ENCODE results near the gene HRH2.
"Not testable (repeated sequence)": the region's sequence is repeated elsewhere in the genome, so short reads cannot be mapped to it uniquely, and the experiment has no call there.

The HRH2 gene

DNA sequence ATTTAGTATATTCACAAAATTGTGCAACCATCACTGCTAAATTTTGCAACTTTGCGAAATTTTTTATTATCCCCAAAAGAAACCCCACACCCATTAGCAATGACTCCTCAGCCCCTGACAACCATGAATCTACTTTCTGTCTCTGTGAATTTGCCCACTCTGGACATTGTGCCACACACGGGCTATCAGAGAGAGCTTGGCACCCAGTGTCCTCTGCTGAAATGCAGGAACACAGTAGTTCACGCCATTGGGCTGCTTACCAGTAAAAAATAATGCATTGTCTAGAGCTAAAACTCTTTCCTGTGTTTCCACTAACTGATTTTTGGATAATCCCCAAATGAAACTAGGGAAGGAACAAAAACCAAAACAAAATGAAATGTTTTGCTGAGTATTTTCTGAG lies 60.0 kb downstream of the HRH2 start:
- no peak for DNase-seq

DNA sequence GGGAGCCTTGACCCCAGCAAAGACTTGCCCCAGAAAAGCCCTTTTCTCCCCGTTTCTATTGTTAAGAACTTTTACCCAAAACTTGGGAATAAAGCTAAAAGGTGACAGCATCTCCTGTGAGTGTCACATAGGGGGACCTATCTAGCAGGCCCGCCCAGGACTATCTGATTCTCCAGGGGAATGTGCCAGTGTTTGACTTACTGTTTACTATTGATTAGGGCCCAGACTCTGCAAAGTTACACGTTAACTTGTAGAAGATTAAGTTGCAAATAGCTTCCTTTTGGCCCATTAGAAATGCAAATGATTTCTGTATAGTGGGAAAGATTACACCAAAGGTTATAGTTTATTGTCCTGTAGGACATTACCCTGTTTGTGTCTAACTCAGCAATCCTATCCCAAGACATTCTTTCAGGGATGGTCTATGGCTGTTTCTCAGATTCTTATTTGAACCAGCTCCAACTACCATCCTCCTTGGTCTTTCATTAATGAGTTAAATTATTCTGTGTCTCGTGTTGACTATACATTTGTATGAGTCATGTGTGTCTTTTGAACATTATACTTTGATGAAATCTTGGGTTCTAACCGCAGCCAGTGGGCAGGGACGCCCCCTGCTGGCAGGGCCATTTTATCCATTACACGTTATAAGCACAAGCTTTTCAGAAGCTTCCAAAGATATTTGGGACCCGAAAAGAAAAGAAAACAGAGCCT lies 60.7 kb downstream of the HRH2 start:
- peak; percentile 52 for DNase-seq

GRCh38 chr5:175719109-175719432 lies 61.2 kb downstream of the HRH2 start:
- not testable (repeated sequence) for DNase-seq

GRCh38 chr5:175724314-175725275 lies 66.7 kb downstream of the HRH2 start:
- no peak for DNase-seq

DNA sequence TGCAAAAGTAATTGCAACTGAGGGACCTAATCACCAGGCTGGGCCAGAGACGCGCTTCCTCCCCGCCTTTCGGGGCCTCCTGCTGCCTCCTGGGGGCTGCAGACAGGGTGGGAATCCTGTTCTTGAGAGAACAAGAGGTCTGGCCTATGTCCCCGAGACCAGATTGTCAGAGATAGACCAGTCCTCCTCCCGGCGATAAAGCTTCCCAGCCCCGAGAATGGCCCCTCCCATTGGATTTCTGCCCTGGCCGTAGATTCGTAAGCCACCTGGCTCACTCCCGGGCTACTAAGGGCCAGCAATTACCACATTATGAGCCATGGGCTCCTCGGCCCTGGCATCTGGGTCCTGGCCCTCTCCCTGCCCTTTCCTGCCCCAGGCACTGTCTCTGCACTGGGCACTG lies 70.4 kb downstream of the HRH2 start:
- no peak for DNase-seq

- no peak for DNase-seq
Observed at GRCh38 chr5:175728885-175729828, 71.3 kb downstream of the HRH2 start.

DNA sequence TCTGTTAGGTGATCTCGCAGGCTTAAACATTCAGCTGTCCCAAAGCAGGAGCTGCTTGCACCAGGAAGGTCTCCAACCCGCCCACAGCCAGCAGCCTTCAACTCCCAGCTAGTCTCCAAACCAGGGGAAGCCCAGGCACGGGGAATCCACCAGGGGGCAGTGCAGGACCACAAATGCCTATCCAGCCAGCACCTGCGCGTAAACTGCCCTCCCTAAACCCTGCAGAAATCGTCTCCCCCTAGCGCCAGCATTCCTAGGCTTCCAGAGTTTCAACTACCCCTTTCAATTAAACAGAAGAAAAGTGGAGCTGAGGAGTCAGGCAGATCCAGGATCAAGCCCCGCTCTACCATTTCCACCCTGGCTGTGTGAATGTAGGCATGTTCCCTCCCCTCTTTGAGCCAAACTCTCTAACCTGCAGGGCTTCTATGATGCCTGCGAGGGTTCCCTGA lies 72.0 kb downstream of the HRH2 start:
- peak; percentile 84 for DNase-seq

DNA sequence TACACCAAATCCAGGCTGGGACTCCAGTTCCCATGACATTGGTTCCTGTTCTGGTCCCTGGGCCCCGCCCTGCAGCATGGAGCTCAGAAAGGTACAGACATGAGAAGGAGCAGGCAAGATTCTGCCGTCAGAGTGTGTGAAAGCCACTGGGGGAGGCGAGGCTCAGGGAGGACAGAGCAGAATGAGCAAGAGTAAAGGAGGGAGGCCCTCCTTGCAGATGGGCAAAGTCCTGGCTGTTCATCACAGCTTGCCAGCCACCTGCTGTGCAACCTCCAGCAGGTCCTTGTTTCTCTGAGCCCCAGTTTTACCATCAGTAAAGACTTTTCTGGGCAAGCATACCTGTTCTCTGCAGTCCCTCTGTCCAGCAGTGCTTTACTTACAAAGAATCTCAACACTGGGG lies 73.3 kb downstream of the HRH2 start:
- DNase-seq = no peak

- DNase-seq = no peak
Observed at GRCh38 chr5:175731756-175732465, 74.0 kb downstream of the HRH2 start.

GRCh38 chr5:175733017-175733416 lies 75.1 kb downstream of the HRH2 start:
- no peak for DNase-seq

- DNase-seq = no peak
Observed at GRCh38 chr5:175734016-175734415, 76.1 kb downstream of the HRH2 start.

GRCh38 chr5:175734501-175734900 lies 76.6 kb downstream of the HRH2 start:
- DNase-seq = no peak

- DNase-seq = no peak
Observed at GRCh38 chr5:175735701-175736100, 77.8 kb downstream of the HRH2 start.

GRCh38 chr5:175736652-175737051 lies 78.8 kb downstream of the HRH2 start:
- DNase-seq = no peak

GRCh38 chr5:175737481-175737880 lies 79.6 kb downstream of the HRH2 start:
- no peak for DNase-seq

DNA sequence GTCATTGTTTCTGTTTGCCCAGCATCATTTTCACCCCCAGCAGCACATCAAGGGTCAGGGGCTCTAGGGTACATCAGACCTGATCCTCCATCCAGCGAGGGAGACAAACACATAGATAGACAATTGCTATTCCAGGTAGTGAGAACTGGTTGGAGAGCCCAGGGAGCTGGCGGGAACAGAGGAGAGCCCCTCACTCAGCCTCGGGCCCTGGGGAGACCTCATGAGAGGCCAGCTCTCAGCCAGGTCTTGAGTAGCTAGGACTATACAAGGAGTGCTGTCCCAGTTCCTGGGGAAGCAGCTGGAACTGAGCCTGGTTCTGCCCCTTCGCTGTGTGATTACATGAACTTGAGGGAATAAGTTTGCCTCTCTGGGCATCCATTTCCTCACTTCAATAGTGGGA lies 80.3 kb downstream of the HRH2 start:
- no peak for DNase-seq

DNA sequence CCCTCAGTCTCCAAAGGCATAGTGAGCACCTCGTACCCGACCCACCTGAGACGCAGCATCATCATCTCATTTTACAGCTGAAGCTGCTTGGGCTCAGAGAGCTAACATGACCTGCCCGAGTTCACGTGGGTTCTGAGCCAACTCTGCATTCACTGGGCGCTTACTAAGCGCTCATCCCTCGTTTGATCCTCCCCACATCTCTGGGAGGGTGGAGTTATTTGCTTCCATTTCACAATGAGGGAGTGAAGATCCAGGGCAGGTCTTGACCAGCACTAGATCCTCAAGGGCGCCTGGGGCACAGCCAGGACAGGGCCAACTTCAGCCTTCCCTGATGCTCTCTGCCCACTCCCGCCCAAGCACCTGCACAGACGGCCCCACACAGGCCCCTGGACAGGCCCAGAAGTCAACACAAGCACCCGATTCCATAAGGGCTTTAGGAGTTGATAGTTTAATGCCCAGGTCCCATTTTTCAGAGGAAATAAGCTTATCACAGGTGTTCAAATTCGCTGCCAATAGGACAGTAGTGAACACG lies 80.8 kb downstream of the HRH2 start:
- DNase-seq = no peak

DNA sequence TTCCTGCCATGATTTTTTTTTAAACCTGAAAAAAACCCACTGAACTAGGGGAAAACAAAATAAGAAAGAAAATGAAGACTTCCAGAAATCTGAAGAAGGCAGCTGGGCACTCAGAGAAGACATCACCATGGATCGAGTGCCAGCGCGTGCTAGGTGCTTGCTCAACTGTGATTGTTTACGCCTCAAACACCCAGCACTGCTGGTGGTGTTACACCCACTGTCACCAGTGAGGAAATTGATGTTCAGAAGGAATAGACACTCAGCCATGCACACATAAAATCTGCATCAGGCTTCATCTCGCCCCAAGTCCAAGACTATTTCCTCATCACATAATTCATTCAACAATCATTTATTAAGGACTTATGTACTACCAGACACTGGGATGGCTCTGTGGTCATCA lies 82.1 kb downstream of the HRH2 start:
- no peak for DNase-seq

DNA sequence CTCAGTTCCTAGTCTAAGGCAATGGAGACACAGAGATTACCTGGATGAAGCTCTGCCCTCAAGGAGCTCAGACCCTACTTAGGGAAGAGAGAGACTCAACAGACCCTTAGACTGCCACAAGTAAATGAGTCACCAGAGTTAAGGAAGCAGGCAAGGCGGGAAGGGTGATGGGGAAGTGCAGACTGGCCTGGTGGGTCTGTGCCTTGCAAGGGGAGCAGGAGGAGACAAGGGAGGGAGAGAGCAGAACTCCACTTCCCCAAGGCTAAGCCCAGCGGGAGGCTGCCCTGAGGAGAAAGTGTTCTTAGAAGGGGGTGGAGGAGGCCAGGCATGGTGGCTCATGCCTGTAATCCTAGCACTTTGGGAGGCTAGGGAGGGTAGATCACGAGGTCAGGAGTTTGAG lies 83.7 kb downstream of the HRH2 start:
- DNase-seq = no peak

- no peak for DNase-seq
Observed at GRCh38 chr5:175742290-175742994, 84.6 kb downstream of the HRH2 start.

GRCh38 chr5:175743676-175744210 lies 85.9 kb downstream of the HRH2 start:
- no peak for DNase-seq
